GM21717 (cell line): ENCODE measurements around the gene PCNT.
A peak's percentile ranks its signal among the peaks of the same experiment; 100 is the strongest.
"Not testable (repeated sequence)": the region's sequence is repeated elsewhere in the genome, so short reads cannot be mapped to it uniquely, and the experiment has no call there.

Experiments
- ATAC-seq: cut with Tn5 transposase; IDR thresholded peaks from one replicate; pipeline ENCODE4 v1.9.1; 2021; ENCODE audit warnings: mild to moderate bottlenecking, moderate library complexity; ENCODE audit not compliant: unreplicated experiment

PCNT gene

DNA sequence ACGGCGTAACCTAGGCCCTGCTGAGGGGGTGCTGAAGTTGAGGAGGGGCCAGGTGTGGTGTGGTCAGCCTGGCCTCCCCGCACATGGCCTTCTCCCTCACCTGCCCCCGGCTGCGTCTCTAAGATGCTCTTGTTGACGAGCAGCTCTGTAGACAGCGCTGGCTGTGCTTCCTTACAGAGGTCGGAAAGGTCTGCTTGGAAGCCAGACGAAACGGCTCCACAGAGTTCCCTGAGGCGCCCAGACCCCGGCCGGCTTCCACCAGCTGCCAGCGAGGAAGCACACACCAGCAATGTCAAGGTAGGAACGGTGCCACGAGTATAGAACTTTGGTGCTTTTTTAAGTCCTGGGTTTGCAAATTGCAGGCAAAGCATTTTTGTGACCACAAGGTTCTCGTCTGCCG lies 116.0 kb downstream of the PCNT start:
- no peak for ATAC-seq

DNA sequence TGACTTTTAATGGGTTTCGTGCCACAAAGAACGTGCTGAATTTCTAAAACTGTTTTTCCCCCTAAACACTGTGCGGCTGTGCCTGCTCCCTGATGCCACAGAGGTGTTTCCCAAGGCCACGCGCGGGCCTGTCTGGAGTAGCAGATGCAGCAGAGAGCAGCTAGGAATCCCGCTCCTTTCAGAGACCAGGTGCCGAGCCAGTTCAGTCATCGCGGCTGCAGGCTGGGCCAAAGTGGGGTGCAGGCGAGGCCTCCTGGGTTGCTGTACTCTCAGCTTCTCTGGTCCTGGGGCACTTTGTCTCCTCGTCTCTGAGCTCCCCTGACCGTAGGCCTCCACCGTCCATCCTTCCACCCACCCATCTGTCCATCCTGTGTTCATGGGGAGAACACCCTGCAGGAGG lies 117.4 kb downstream of the PCNT start:
- no peak for ATAC-seq

DNA sequence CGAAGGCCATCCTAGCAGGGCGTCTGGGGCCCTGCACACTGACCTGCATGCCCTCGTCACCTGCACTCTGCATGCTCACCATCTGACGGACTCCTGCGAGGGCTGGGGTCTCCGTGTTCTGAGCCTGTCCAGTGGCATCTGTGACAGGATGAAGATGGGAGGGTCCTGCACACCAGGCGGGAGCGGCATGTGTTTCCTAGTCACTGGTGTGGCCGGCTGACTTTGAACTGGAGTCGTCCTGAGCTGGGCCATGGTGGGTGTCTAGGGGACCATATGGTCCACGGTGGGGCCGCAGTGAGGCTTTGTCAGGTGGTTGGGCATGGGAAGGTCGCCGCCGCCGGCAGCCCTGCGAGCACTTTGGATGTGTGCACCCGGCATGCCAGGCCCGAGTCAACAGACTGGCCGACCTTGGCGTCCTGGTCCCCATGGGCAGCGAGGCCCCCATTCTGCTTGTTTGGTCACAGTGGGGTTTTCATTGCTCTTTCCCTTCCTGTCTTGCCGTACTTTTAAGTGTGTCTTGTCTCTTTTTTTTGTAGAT lies 118.1 kb downstream of the PCNT start:
- no peak for ATAC-seq

DNA sequence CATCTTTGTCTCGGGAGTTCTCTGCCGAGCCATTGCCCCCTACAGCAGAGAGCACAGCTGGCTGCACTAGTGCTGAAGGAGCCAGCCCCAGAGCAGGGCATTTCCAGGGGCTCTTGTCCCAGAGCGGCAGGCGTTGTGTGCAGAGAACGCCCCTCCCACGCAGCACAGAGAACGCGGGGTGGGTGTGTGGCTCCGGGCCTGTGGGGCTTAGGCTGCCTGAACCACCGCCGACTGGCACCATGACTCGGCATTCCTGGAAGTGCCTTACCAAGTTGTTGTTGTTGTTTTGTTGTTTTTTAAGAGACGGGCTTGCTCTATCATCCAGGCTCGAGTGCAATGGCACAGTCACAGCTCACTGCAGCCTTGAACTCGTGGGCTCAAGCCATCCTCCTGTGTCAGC lies 119.0 kb downstream of the PCNT start:
- ATAC-seq = no peak

DNA sequence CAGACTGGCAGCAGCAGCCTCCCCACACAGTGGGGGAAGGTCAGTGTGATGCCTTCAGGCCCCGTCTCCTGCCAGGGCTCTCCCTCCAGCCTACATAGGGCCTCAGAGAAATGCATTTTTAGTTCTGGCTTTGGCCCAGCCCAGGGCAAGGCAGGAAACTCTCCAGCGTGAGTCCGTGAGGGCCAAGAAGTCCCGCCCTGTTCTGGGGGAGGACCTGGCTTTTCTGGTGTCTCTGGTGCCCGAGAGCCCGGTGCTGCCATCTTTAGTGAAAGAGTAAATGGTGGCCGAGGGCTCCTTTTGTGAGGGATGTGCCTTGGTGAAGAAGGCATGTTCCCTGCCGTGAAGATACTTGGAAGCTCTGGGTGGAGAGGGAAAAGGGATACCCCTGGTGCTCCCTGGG lies 120.0 kb downstream of the PCNT start:
- ATAC-seq = no peak

DNA sequence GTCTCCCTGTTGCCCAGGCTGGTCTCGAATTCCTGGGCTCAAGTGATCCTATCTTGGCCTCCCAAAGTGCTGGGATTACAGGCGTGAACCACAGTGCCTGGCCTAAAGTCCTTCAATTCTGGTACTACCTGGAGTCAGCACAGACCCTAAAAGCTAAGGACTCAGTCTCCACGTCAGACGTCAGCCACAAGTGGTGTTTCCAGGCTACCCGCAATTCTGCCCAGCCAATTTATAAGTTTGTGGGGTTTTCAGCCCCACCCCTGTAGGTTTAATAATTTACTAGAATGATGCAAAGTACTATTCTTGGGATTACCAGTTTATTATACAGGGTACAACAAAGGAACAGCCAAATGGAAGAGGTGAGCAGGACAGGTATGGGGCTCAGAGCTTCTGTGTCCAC lies 124.2 kb downstream of the PCNT start:
- no peak for ATAC-seq

DNA sequence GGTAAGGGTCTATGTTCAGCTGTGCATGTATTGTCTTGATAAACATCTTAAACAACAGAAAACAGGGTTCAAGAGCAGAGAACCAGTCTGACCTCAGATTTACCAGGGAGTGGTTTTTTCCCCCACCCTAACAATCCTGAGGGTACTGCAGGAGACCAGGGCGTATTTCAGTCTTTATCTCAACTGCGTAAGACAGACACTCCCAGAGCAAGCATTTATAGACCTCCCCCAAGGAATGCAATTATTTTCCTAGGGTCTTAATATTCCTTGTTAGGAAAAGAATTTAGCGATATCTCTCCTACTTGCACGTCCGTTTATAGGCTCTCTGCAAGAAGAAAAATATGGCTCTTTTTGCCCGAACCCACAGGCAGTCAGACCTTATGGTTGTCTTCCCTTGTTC lies 124.9 kb downstream of the PCNT start:
- ATAC-seq = not testable (repeated sequence)

DNA sequence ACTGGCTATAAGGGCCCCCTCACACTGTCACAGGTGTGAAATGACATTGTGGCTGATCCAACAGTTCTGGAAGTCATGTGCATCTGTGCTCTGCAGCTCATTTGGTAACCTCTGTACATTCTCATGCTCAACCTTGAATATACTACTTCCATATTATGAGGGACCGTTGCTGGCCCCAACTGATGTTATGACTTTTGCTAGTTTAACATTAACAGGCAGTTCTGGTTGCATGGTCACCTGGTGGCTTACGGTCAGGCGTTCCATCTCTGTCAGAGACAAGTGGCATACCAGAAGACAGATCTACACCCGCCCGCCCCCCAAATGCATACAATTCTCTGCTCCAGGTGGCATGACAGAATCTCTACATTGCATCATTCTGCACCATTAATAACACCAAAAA lies 128.8 kb downstream of the PCNT start:
- ATAC-seq = no peak

DNA sequence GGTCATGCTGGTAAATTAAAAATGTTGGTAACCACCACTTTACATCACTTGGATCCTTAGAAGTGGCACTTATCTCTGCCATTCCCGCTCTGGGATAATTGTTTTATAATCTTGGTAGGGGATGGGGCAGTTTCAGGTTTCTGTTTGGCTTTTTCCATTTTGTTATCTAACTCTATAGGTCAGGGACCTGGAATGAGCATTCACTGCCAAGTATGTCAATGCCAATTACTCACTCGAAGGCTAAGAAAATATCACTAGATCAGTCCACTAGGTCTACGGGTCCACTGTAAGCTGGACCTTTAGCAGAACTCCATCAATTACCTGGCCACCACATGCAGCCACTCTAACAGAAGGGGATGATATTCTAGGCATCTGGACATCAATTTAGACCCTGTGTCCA lies 130.2 kb downstream of the PCNT start:
- ATAC-seq = no peak

DNA sequence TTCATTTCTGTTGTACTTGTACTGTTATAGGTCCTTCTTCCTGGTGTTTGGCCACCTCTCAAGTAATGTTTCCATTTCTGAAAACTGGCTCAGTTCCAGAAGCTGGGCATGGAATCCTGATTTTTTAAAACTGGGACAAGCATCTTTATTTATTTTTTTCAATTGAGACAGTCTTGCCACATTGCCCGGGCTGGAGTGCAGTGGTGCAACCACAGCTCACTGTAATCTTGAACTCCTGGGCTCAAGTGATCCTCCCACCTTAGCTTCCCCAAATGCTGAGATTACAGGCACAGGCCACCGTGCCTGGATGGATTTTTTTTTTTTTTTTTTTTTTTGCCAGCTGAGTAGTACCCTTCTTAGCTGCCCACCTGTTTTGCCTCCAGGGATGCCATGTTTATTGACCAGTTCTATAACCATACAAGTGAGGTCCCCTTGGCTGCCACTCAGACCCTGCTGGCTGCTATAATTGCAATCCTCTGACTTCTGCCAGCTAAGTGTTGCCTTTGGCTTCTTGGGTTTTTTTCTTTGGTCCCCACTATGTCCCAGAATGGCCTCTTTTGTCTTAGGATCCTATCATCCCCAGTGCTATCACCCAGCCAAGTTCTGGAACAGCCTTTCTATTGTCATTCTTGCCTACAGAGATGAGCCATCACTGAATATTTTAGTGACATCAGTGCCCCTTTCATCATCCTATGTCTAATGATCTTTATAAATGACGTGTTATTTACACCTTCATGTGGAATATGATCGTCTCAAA lies 130.9 kb downstream of the PCNT start:
- ATAC-seq = no peak

DNA sequence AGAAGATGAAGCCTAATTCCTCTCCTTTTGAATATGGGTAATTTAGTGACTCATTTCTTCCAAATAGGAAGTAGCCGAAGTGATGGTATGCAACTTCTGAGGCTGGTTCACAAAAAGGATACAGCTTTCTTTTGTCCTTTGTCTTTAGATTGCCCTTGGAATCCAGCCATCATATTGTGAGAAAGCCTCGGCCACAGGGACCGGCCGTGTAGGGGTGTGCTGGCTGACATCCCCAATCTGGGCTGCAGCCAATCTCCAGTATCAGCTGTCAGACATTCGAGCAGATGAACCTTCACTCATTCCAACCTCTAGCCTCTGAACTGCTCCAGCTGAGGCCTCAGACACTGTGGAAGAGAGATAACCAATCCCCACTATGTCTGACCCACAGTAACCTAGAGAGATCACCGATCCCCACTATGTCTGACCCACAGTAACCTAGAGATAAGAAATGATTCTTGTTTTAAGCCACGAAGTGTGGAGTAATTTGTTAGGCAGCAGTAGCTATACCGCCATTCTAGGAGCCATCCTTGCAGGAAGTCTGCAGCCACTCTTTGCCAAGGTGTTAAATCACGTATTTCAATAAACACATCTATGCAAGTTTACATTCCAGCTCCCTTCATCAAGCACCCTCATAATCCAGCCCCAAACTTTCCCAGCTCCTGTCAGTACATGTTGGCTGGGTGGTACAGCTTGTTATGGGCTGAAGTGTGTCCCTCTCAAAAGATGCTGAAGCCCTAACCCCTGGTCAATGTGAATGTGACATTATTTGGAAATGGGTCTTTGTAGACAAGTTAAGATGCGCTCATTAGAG lies 131.8 kb downstream of the PCNT start:
- no peak for ATAC-seq

DNA sequence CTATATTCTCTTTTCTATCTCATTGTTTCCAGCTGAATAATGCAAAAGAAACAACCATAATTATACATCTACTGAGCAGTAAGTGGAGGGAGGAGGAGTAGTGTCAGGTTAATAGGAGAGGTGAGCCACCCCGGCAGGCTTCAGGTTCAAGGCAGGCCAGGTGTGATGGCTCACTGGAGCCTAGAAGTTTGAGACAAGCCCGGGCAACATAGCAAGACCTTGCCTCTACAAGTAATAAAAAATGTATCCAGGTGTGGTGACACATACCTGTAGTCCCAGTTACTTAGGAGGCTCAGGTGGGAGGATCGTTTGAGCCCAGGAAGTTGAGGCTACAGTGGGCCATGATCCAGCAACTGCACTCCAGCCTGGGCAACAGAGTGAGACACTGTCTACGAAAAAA lies 132.8 kb downstream of the PCNT start:
- no peak for ATAC-seq

DNA sequence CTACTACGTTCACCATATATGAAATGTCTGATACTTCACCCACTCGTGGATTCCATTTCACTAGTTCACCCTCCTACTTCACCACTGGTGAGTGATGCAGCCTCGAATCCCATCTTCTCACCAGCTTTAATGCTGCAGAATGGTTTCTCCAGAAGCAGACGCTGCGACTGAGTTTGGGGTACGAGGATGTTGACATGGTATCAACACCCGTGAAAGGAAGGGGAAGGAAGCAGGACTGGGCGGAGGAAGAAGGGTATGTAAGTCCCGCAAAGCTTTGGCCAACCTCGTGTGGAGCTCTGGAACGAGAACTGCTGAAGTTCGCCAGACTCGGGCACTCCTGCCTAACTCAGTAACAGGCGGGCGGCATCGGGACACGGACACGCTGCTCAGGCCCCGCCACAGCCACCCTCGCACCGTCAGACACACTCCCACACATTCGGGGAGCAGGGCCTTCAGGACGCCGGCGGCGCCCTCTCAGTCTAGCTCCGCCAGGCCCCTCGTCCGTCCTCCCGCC lies 133.9 kb downstream of the PCNT start:
- ATAC-seq = peak; percentile 22

DNA sequence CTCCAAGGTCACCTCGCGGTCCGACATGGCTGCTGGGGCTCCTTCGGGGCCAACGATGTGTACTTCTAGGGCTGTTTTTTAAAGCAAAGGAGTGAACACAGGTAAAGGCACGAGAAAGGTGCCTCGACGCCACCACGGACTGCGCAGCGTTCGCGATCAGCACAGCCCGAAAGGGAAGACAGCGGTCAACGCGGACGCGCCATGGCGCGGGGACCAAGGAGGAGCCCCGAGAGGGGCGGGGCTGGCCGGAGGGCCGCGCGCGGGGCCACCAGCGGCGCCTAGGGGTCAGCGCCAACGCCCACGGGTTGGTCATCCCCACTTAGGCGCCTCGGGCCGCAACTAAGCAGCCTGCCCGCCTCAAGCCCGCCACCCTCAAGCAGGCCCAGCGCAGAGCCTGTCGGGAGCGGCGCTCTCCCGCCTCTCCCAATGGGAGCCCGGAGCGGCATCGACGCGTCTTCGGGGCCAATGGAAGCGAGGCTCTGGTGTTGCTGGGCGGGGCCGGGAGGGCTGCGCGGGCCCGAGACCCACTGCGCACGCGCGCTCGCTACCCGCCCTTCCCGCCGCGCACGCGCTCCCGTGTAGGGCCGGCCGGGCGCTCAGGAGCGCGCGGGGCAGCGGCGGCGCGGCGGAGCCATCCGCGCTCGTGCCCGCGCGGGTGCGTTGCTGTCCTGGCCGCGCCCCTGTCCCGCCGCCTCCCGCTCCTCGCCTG lies 134.5 kb downstream of the PCNT start, which contains the start of gene DIP2A:
TSS of gene DIP2A (plus strand) at position 577 of the 709 bp plus-strand sequence. CDS start 241 bp downstream, outside the sequence.
- ATAC-seq = peak; percentile 82

DNA sequence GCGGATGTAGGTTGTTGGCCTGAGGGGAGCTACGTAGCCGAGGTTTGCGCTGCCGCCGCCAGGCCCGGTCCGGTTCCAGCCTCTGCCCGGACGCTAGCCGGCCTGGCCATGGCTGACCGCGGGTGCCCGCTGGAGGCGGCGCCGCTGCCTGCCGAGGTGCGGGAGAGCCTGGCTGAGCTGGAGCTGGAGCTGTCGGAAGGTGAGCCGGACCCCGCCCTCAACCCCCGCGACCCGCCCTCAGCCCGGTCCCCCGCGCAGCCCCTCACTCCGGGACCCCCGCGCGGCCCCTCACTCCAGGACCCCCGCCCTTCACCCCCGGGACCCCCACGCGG lies 135.0 kb downstream of the PCNT start:
- ATAC-seq = no peak

DNA sequence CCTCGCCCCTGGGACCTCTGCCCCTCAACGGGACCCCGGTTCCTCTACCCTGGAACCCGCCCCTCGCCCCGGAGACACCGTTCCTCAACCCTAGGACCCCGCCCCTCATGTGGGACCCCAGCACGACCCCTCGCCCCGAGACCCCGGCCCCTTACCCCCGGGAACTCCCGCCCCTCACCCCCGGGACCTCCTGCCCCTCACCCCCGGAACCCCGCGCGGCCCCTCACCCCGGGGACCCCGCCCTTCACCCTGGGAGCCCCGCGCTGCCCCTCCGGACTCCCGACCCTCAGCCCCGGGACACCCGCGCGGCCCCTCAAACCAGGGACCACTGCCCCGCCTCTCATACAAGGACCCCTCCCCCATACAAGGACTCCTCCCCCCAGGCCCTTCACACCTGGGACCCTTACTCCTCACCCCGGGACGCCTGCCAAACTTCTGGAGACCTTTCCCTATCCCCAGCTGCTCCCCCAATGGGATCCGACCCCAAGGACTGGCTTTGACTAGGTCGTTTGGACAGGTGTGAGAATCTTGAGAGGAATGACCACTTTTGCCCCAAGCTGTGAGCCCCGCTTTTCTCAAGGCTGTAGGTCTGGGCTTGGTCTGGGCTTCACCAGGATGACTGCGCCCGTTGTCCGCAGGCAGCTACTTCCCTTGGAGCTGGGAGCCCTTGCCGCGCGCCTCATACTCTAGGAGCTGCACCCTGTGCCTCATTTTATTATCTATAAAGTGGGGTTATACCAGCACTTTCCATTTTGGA lies 135.6 kb downstream of the PCNT start:
- no peak for ATAC-seq

DNA sequence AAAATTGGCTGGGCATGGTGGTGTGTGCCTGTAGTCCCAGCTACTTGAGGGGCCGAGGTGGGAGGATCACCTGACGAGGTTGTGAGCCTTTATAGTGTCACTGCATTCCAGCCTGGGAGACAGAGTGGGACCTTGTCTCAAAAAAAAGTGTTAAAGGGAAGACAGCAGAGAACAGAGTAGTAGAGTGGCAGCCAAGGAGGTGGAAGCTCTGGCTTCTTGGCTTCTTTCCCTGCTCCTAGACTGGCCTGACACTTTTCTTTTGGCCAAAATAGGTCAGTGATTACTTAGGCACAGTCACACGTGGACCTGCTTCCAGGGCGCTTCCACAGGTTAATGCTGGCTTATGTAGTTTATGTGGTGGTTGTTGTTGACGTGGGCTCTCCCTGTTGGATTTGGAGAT lies 138.0 kb downstream of the PCNT start:
- ATAC-seq = no peak

DNA sequence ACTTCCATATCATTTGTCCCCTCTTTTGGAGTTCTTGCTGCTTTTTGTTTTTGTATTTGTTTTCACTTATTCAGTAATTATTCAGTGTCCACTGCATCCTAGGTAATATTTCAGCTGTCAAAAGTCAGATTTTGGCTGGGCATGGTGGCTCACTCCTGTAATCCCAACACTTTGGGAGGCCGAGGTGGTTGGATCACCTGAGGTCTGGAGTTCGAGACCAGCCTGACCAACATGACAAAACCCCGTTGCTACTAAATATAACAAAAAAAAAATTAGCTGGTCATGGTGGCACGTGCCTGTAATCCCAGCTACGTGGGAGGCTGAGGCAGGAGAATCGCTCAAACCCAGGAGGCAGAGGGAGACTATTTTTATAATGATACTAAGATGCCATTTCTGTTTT lies 141.2 kb downstream of the PCNT start:
- not testable (repeated sequence) for ATAC-seq

DNA sequence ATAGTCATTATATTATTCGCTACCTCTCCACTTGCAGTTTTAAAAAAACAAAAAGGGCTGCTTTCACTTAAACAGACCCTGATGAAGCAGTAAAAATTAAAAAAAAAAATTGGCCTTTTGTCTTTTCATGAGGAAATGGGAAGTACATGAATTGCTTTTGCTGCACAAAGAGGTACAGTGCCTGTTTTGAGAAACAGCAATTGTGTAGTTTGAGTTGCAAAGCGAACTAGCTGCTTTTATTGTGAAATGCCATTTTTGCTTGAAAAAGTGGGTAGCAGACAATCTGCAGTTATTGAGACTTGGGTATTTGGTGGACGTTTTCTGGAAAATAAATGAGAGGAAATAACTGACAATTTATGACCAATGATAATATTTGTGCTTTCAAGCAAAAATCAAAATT lies 141.7 kb downstream of the PCNT start:
- no peak for ATAC-seq

DNA sequence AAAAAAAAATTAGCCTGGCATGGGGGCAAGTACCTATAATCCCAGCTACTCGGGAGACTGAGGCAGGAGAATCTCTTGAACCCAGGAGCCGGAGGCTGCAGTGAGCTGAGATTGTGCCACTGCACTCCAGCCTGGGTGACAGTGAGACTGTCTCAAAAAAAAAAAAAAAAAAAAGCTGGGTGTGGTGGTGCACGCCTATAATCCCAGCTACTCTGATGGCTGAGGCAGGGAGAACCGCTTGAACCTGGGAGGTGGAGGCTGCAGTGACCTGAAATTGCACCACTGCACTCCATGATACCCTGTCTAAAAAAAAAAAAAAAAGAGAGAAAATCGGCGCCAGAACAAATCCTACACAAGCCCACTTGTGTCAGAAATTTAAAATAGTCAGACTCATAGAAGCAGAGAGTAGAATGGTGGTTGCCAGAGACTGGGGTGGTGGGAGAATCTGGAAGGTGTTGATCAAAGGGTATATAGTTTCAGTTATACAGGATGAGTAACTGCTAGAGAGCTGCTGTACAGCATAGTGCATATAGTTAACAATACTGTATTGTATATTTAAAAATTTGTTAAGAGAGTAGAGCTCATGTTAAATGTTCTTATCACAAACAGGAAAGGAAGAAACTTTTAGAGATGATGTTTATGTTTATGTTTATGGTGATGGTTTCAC lies 144.3 kb downstream of the PCNT start:
- no peak for ATAC-seq
